Measurements from ENCODE around the gene PKMYT1.

- TF ChIP-seq NFRKB (IDR thresholded peaks at IDR 0.05) (no peak), ZNF384 (IDR thresholded peaks at IDR 0.05) (no peak), SUZ12 (IDR thresholded peaks at IDR 0.05) (no peak), ARNT (IDR thresholded peaks at IDR 0.05) (no peak), FOXM1 (IDR thresholded peaks at IDR 0.05; ENCODE audit: borderline replicate concordance) (no peak), HDGF (IDR thresholded peaks at IDR 0.05; ENCODE audit: borderline replicate concordance) (no peak), L3MBTL2 (conservative IDR thresholded peaks at IDR 0.05) (peak; percentile 21; the same call in 1 of the 2 replicates), SP1 (IDR thresholded peaks at IDR 0.05) (no peak)
Observed at GRCh38 chr16:2980227-2981176, at the start of gene PKMYT1.

Measured in HEK293T (cell line).